Heart left ventricle (tissue), 16 donors: ENCODE data around the gene GALNT5. TPM values are rescaled to one million over a fixed set of nuclear protein-coding genes. Genes with fewer than 3 reads are reported as not detected.

Experiments used
- ATAC-seq, 4 donors: fragments of 200-7000 bp; cut with Tn5 transposase; one replicate each; pipeline ENCODE4 v1.9.1; 2020 to 2022; ENCODE audit warnings: moderate library complexity in 4 of 4, mild to moderate bottlenecking in 3 of 4, moderate number of reproducible peaks in 1 of 4
- DNase-seq, 5 donors: peaks; one replicate each; pipeline ENCODE4 v3.0.0-alpha.2; 2020
- H3K27ac ChIP-seq, 12 donors: fragments of 200-600 bp; sonication (generic) in 4 of 12; one replicate each; pipeline versions ENCODE4 v1.5.0 to v1.8.0; 2016 to 2022; ENCODE audit warnings: mild to moderate bottlenecking in 2 of 12
- H3K27me3 ChIP-seq, 9 donors: fragments of 200-600 bp; sonication (generic) in 2 of 9; one replicate each; pipeline versions ENCODE4 v1.5.1 to v1.8.0; 2016 to 2022; ENCODE audit warnings: mild to moderate bottlenecking in 3 of 9
- H3K36me3 ChIP-seq, 9 donors: fragments of 200-600 bp; sonication (generic) in 2 of 9; one replicate each; pipeline versions ENCODE4 v1.5.0 to v1.8.0; 2018 to 2022; ENCODE audit warnings: mild to moderate bottlenecking in 2 of 9
- H3K4me1 ChIP-seq, 12 donors: fragments of 200-600 bp; sonication (generic) in 4 of 12; one replicate each; pipeline versions ENCODE4 v1.5.0 to v1.8.0; 2016 to 2022; ENCODE audit warnings: mild to moderate bottlenecking in 3 of 12
- H3K4me3 ChIP-seq, 12 donors: fragments of 200-600 bp; sonication (generic) in 4 of 12; one replicate each; pipeline versions ENCODE4 v1.5.0 to v1.8.0; 2017 to 2022; ENCODE audit warnings: mild to moderate bottlenecking in 9 of 12, moderate library complexity in 4 of 12
- H3K9me3 ChIP-seq, 12 donors: fragments of 200-600 bp; sonication (generic) in 4 of 12; one replicate each; pipeline versions ENCODE4 v1.5.0 to v1.8.0; 2016 to 2022; ENCODE audit warnings: mild to moderate bottlenecking in 1 of 12
- POLR2A ChIP-seq, 2 donors: fragments of 450-650 bp; IDR thresholded peaks; one replicate each; pipeline ENCODE4 v1.6.1; 2017; ENCODE audit warnings: antibody characterized with exemption in 2 of 2, mild to moderate bottlenecking in 2 of 2, moderate library complexity in 2 of 2
- WGBS, 4 donors: extraction: QIAGEN DNeasy Blood & Tissue Kit in 2 of 4; methylation state at CpG; one replicate each; pipeline versions ENCODE4 v1.1.5 to v1.1.7; 2013 to 2018; 5-methylcytosine and 5-hydroxymethylcytosine counted together
- intact Hi-C, 10 donors: fragments of 100-400 bp; cut with DNase I; formaldehyde crosslinking; loops; one replicate each; pipeline versions ENCODE4 v1.11.1 to v1.14.2; 2022
- long read RNA-seq, 3 donors: library from polyadenylated mRNA; unstranded; transcript quantifications; one replicate each; pipeline ENCODE4 v2.0.0, GENCODE V29; 2020 to 2021
- polyA plus RNA-seq, 2 donors: library from polyadenylated mRNA; stranded (reverse); fragments of 200-250 nt; gene quantifications; one replicate each; pipeline ENCODE4 v1.2.3, GENCODE V29; 2013
- total RNA-seq, 9 donors: library from RNA; depleted of rRNA in 2 of 9; stranded (reverse); fragments of >200 nt in 2 of 9; fragmentation: NEBNext Ultra II Directional in 3 of 9; extraction: Animal tissue kit (Norgen Biotek cat#: 25700) in 3 of 9; gene quantifications; one replicate each; pipeline versions ENCODE4 v1.1.0 to v1.2.4, GENCODE V29; 2016 to 2023
- TF ChIP-seq, protein P1 (sequence below), 12 donors: fragments of 200-600 bp; sonication (generic) in 4 of 12; IDR thresholded peaks; one replicate each; pipeline versions ENCODE4 v1.5.0 to v1.8.0; 2018 to 2022; ENCODE audit warnings: antibody characterized with exemption in 12 of 12, mild to moderate bottlenecking in 5 of 12
- donor health status: ischemic (EF 13 %, LVEDD 7.1; RV severe dilation, severe dysfunction).
- donor health status: healthy with polysubstance abuse.
- donor health status: DM: no; HTN: yes; CAD: no.
- donor health status: DM: no; HTN: no; CAD: no.
- donor health status: ischemic (EF 25% LVEDD 6.9; RV normal size, moderate dysfunction).
- donor health status: ischemic (EF 25% LVEDD 5.7; RV mildly dilated, moderate dysfunction).
- donor health status: healthy.
- donor health status: DM: yes; HTN: yes; CAD: no.
- donor health status: ischemic (EF 35%, LVEDD 5.7; RV mildly dilated, moderate dysfunction).
- donor health status: nonischemic (EF 11% LVEDD 7.7; RV severe dilation, severe dysfunction).
- donor health status: DM: yes; HTN: yes; CAD: no.
- donor health status: PGD.
- donor health status: ischemic (EF 29% LVEDD 5.4; RV normal size, mild dysfunction).
- donor health status: nonischemic (EF 23%, LVEDD 6.1; RV moderate dilation, normal function).

The GALNT5 gene, protein sequence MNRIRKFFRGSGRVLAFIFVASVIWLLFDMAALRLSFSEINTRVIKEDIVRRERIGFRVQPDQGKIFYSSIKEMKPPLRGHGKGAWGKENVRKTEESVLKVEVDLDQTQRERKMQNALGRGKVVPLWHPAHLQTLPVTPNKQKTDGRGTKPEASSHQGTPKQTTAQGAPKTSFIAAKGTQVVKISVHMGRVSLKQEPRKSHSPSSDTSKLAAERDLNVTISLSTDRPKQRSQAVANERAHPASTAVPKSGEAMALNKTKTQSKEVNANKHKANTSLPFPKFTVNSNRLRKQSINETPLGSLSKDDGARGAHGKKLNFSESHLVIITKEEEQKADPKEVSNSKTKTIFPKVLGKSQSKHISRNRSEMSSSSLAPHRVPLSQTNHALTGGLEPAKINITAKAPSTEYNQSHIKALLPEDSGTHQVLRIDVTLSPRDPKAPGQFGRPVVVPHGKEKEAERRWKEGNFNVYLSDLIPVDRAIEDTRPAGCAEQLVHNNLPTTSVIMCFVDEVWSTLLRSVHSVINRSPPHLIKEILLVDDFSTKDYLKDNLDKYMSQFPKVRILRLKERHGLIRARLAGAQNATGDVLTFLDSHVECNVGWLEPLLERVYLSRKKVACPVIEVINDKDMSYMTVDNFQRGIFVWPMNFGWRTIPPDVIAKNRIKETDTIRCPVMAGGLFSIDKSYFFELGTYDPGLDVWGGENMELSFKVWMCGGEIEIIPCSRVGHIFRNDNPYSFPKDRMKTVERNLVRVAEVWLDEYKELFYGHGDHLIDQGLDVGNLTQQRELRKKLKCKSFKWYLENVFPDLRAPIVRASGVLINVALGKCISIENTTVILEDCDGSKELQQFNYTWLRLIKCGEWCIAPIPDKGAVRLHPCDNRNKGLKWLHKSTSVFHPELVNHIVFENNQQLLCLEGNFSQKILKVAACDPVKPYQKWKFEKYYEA
- total RNA-seq (1 to 10 TPM in 1 of 9 donors, under 1 TPM in 7, not detected in 1; 0.04 to 1.0 (median 0.21) TPM), polyA plus RNA-seq (under 1 TPM; 0.04 TPM)
- long read RNA-seq, donor 1, full-length matches to known transcripts, result 1 of 1 reads
- long read RNA-seq, donor 1, partial matches to known transcripts, result 0 of 1 reads
- long read RNA-seq, donor 1, other reads (novel, unspliced or antisense), result 0 of 1 reads
- long read RNA-seq, donor 2, partial matches to known transcripts, result 0 of 1 reads
- long read RNA-seq, donor 2, other reads (novel, unspliced or antisense), result 1 of 1 reads
- long read RNA-seq, donor 3, result 0 reads

DNA sequence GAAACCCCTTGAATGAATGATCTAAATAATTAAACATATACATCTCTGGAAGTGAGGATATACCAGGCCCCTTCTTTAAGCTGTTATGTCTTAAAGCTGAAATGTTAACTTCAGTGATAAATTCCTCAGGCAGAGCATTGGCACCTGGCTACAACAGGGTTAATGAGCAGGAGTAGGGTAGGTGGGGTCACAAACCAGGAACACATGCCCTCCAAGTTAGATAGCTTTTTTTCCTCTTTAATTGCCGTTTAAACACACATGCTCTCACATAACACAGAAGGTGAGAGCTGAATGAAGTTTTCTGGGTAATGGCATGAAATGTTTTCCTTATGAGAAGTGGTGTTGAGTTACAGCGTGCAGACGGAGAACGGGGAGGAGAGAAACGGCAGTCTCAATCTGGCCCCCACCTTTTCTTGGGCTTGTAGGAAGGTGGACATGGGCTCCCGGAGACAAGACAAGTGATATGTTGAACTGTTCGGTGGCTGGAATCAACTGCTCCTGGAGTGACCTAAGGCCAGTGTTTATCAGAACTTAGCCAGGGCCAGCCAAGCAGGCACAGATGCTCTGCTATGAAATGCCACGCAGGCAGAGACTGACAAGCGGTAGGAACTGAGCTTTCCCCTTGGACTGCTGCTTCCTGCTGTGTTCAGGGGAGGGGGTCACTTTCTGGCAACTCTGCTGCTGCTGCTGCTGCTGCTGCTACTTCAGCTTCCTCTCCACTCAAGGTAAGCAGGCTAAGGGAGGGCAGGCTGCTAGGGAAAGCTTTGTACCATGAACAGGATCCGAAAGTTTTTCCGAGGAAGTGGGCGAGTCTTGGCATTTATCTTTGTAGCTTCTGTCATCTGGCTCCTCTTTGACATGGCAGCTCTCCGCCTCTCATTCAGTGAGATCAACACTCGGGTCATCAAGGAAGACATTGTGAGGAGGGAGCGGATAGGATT lies at the start of gene GALNT5:
Gene GALNT5 (plus strand): TSS at position 394 of the 941 bp plus-strand sequence. CDS start 378 bp downstream, at position 772.
- ATAC-seq, result peak; percentile 56 to 69 (median 64)
- peak in 1 of 5 donors; percentile 27 for DNase-seq
- Histone ChIP-seq H3K9me3 (no peaks in the 10 kb centered on the region), H3K4me1 (peaks cover 0 to 25% (median 7%) of the 10 kb centered on the region in 12 donors), H3K4me3 (peak within 1 kb of the TSS in 10 of 12 donors; percentile 10 to 52 (median 36)), H3K36me3 (no peaks in the 10 kb centered on the region), H3K27me3 (no peaks in the 10 kb centered on the region), H3K27ac (peak within 1 kb of the TSS in 1 of 12 donors; percentile 2)
- no peak for TF ChIP-seq POLR2A (IDR thresholded peaks at IDR 0.05)
- TF ChIP-seq, protein P1, sequence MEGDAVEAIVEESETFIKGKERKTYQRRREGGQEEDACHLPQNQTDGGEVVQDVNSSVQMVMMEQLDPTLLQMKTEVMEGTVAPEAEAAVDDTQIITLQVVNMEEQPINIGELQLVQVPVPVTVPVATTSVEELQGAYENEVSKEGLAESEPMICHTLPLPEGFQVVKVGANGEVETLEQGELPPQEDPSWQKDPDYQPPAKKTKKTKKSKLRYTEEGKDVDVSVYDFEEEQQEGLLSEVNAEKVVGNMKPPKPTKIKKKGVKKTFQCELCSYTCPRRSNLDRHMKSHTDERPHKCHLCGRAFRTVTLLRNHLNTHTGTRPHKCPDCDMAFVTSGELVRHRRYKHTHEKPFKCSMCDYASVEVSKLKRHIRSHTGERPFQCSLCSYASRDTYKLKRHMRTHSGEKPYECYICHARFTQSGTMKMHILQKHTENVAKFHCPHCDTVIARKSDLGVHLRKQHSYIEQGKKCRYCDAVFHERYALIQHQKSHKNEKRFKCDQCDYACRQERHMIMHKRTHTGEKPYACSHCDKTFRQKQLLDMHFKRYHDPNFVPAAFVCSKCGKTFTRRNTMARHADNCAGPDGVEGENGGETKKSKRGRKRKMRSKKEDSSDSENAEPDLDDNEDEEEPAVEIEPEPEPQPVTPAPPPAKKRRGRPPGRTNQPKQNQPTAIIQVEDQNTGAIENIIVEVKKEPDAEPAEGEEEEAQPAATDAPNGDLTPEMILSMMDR (IDR thresholded peaks at IDR 0.05), result no peak
- 10 to 15% (median 12%) methylated on average over 15 of the region's 15 CpGs for WGBS, 4 donors
- intact Hi-C loops, result no loop called here

DNA sequence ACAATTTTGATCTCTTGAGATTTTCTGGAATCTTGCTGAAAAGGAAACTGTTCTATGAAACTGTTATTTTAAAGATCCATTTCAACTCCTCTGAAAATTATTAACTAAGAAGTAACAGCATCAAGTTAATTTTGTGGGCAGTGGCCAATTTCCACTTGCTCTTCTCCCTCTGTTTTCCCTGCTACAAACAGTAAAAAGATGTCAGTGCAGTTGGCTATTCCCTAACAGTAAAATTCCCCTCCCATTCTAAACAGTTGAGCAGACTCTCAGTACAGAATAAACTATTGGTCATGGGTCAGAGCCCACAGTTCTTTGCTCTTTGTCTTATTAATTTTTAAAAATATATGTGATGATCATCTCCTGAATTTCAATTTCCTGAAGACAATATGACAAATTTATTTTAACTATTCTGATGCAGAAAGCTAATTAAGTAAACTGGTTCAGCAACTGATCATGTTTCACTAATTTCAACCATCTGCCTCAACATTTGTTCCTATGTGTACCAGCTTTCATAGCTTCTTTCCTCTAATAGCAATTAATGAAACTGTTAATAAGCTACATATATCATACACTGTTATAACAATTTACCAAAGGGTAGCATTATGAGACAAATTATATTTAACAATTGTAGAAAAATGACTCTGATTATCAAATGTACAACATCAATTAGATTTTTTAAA lies 41.1 kb upstream of the GALNT5 start:
- intact Hi-C loops, result no loop called here
- TF ChIP-seq, protein P1 (IDR thresholded peaks at IDR 0.05), result no peak
- TF ChIP-seq POLR2A (IDR thresholded peaks at IDR 0.05), result no peak
- no peak overlapping the region for H3K4me3 ChIP-seq
- no peaks in the 10 kb centered on the region for H3K36me3 ChIP-seq
- H3K4me1 ChIP-seq, result no peaks in the 10 kb centered on the region
- H3K27me3 ChIP-seq, result no peaks in the 10 kb centered on the region
- no peak for ATAC-seq
- no peak overlapping the region for H3K27ac ChIP-seq
- H3K9me3 ChIP-seq, result no peaks in the 10 kb centered on the region
- no peak for DNase-seq

DNA sequence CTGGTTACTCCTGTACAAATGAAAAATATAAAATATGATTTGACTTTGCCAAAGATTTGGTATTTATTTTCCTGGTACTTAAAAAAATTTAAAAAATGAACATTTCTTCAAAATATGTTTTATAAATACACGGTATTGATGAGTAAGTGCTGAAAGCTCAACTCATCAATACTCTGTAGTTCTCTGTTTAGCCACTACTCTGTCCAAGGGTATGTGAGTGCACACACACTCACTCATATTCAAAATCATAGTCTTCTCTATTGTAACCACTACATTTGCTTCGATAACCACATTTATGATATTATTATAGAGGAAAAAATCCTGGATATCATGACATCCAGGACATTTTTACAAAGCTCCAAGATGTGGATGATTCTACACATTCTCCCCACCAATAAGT lies 40.1 kb upstream of the GALNT5 start:
- WGBS, 4 donors, result 83 to 89% (median 87%) methylated on average over 2 of the region's 2 CpGs
- intact Hi-C loops, result no loop called here
- no peak overlapping the region for H3K4me3 ChIP-seq

More for the DNA sequence above, 40.1 kb upstream of the GALNT5 start:
- Histone ChIP-seq H3K27ac (no peak overlapping the region), H3K27me3 (no peaks in the 10 kb centered on the region), H3K36me3 (no peaks in the 10 kb centered on the region), H3K9me3 (no peaks in the 10 kb centered on the region), H3K4me1 (no peaks in the 10 kb centered on the region)
- ATAC-seq (no peak), DNase-seq (no peak)
- no peak for TF ChIP-seq POLR2A (IDR thresholded peaks at IDR 0.05)
- TF ChIP-seq, protein P1 (IDR thresholded peaks at IDR 0.05), result no peak
